H9 (cell line): ENCODE measurements around the gene HEPHL1. TPM values are rescaled to one million over a fixed set of nuclear protein-coding genes. Genes with fewer than 3 reads are reported as not detected.

Experiments
- DNase-seq: peaks from one replicate; pipeline ENCODE4 v3.0.0-alpha.2; 2017
- H2AFZ ChIP-seq: one replicate; pipeline ENCODE4 v1.6.1; 2013; ENCODE audit warnings: mild to moderate bottlenecking, low read length, control low read depth, moderate library complexity
- H2AK5ac ChIP-seq: 2 replicates; pipeline ENCODE4 v1.6.1; 2013; ENCODE audit warnings: low read length, control low read depth, mixed read lengths; ENCODE audit not compliant: insufficient read length
- H2BK120ac ChIP-seq: one replicate; pipeline ENCODE4 v1.6.1; 2013; ENCODE audit warnings: low read depth, mild to moderate bottlenecking, low read length, control low read depth, inconsistent platforms; ENCODE audit not compliant: poor library complexity, severe bottlenecking
- H2BK12ac ChIP-seq: 2 replicates; pipeline ENCODE4 v1.6.1; 2013; ENCODE audit warnings: low read length, control low read depth, mixed read lengths, low read depth; ENCODE audit not compliant: insufficient read length
- H2BK15ac ChIP-seq: 2 replicates; pipeline ENCODE4 v1.6.1; 2013; ENCODE audit warnings: low read depth, low read length, control low read depth
- H2BK20ac ChIP-seq: one replicate; pipeline ENCODE4 v1.6.1; 2013; ENCODE audit warnings: low read depth, mild to moderate bottlenecking, low read length, control low read depth, inconsistent platforms; ENCODE audit not compliant: poor library complexity, severe bottlenecking
- H2BK5ac ChIP-seq: 2 replicates; pipeline ENCODE4 v1.6.1; 2013; ENCODE audit warnings: low read length, control low read depth, mixed read lengths; ENCODE audit not compliant: insufficient read length
- H3K14ac ChIP-seq: 2 replicates; pipeline ENCODE4 v1.6.1; 2013; ENCODE audit warnings: low read length, control low read depth; ENCODE audit not compliant: insufficient read depth
- H3K18ac ChIP-seq: 2 replicates; pipeline ENCODE4 v1.6.1; 2013; ENCODE audit warnings: low read depth, mild to moderate bottlenecking, mixed read lengths, low read length, control low read depth; ENCODE audit not compliant: insufficient read length
- H3K23ac ChIP-seq: 2 replicates; pipeline ENCODE4 v1.6.1; 2013; ENCODE audit warnings: low read length, control low read depth, mixed read lengths, low read depth; ENCODE audit not compliant: insufficient read length
- H3K23me2 ChIP-seq: 2 replicates; pipeline ENCODE4 v1.6.1; 2013; ENCODE audit warnings: low read depth, mild to moderate bottlenecking, mixed read lengths, low read length, control low read depth; ENCODE audit not compliant: insufficient read length, poor library complexity, severe bottlenecking
- H3K27ac ChIP-seq: 2 replicates; pipeline ENCODE4 v1.5.1; 2013; ENCODE audit warnings: low read length, control low read depth, mixed read lengths, low read depth; ENCODE audit not compliant: insufficient read length
- H3K27me3 ChIP-seq: 2 replicates; pipeline ENCODE4 v1.6.1; 2013; ENCODE audit warnings: low read length, control low read depth, inconsistent platforms; ENCODE audit not compliant: insufficient read depth
- H3K4ac ChIP-seq: 2 replicates; pipeline ENCODE4 v1.6.1; 2013; ENCODE audit warnings: low read depth, mild to moderate bottlenecking, control low read depth, inconsistent platforms, low read length, moderate library complexity
- H3K4me1 ChIP-seq: 2 replicates; pipeline ENCODE4 v1.6.1; 2013; ENCODE audit warnings: low read length, control low read depth, inconsistent platforms; ENCODE audit not compliant: insufficient read depth
- H3K4me2 ChIP-seq: 2 replicates; pipeline ENCODE4 v1.6.1; 2013; ENCODE audit warnings: low read length, control low read depth, mixed read lengths; ENCODE audit not compliant: insufficient read length, insufficient read depth
- H3K56ac ChIP-seq: 2 replicates; pipeline ENCODE4 v1.6.1; 2013; ENCODE audit warnings: low read depth, mild to moderate bottlenecking, mixed read lengths, low read length, control low read depth; ENCODE audit not compliant: insufficient read length
- H3K79me1 ChIP-seq: 2 replicates; pipeline ENCODE4 v1.6.1; 2013; ENCODE audit warnings: low read depth, mild to moderate bottlenecking, moderate library complexity, low read length, control low read depth, inconsistent platforms; ENCODE audit not compliant: insufficient read depth, poor library complexity, severe bottlenecking
- H3K79me2 ChIP-seq: 2 replicates; pipeline ENCODE4 v1.6.1; 2013; ENCODE audit warnings: low read length, control low read depth, inconsistent platforms; ENCODE audit not compliant: insufficient read depth
- H3K9ac ChIP-seq: 2 replicates; pipeline ENCODE4 v1.6.1; 2013; ENCODE audit warnings: low read length, control low read depth, mixed read lengths; ENCODE audit not compliant: insufficient read length; ENCODE audit errors: extremely low read depth
- H3K9me3 ChIP-seq: one replicate; pipeline ENCODE4 v1.6.1; 2013; ENCODE audit warnings: low read depth, low read length, inconsistent platforms; ENCODE audit not compliant: control insufficient read depth
- H3T11ph ChIP-seq: one replicate; pipeline ENCODE4 v1.6.1; 2013; ENCODE audit warnings: mild to moderate bottlenecking, low read length, control low read depth, inconsistent platforms
- H4K20me1 ChIP-seq: one replicate; pipeline ENCODE4 v1.6.1; 2013; ENCODE audit not compliant: control insufficient read depth, insufficient read length, insufficient read depth
- H4K5ac ChIP-seq: 2 replicates; pipeline ENCODE4 v1.6.1; 2013; ENCODE audit warnings: low read depth, mild to moderate bottlenecking, mixed read lengths, low read length, control low read depth; ENCODE audit not compliant: insufficient read length
- H4K8ac ChIP-seq: replicated peaks from 2 replicates; pipeline ENCODE4 v1.6.1; 2013; ENCODE audit warnings: low read length, control low read depth, mixed read lengths, low read depth; ENCODE audit not compliant: insufficient read length
- H4K91ac ChIP-seq: 2 replicates; pipeline ENCODE4 v1.6.1; 2013; ENCODE audit warnings: low read depth, mild to moderate bottlenecking, moderate library complexity, mixed read lengths, low read length, control low read depth; ENCODE audit not compliant: insufficient read length
- H3K27ac Mint-ChIP-seq, 3 experiments: 2 replicates in 2 of 3; 3 replicates in 1 of 3; pipeline ENCODE4 v1.8.0; 2020 to 2021; ENCODE audit warnings: mixed read lengths in 3 of 3, mild to moderate bottlenecking in 1 of 3, moderate library complexity in 1 of 3
- H3K27me3 Mint-ChIP-seq: 2 replicates; pipeline ENCODE4 v1.8.0; 2021; ENCODE audit warnings: low read depth, mild to moderate bottlenecking, moderate library complexity, mixed read lengths
- H3K36me3 Mint-ChIP-seq, 3 experiments: 2 replicates in 2 of 3; 3 replicates in 1 of 3; pipeline ENCODE4 v1.8.0; 2020 to 2021; ENCODE audit warnings: low read depth in 3 of 3, mixed read lengths in 3 of 3; ENCODE audit not compliant: insufficient read depth in 1 of 3
- H3K4me1 Mint-ChIP-seq, 2 experiments: 2 replicates each; pipeline ENCODE4 v1.8.0; 2020; ENCODE audit warnings: mixed read lengths in 2 of 2
- H3K4me3 Mint-ChIP-seq, 2 experiments: 2 replicates in 1 of 2; 3 replicates in 1 of 2; pipeline ENCODE4 v1.8.0; 2020 to 2021; ENCODE audit warnings: mild to moderate bottlenecking in 2 of 2, mixed read lengths in 2 of 2, moderate library complexity in 1 of 2
- H3K9me3 Mint-ChIP-seq, 2 experiments: 2 replicates in 1 of 2; 3 replicates in 1 of 2; pipeline ENCODE4 v1.8.0; 2020; ENCODE audit warnings: mild to moderate bottlenecking in 2 of 2, mixed read lengths in 2 of 2, moderate library complexity in 1 of 2
- CTCF ChIP-seq: fragments of 200-600 bp; sonication (generic); conservative IDR thresholded peaks from 3 replicates; pipeline ENCODE4 v1.8.0; 2021; ENCODE audit warnings: antibody characterized with exemption, mild to moderate bottlenecking
- WGBS: extraction: QIAGEN DNeasy Blood & Tissue Kit; methylation state at CpG from one replicate; pipeline ENCODE4 v1.1.7; 2013; ENCODE audit warnings: missing lambda C conversion rate, low lambda C conversion rate, mixed read lengths; ENCODE audit not compliant: insufficient read length; ENCODE audit errors: extremely low coverage; 5-methylcytosine and 5-hydroxymethylcytosine counted together
- total RNA-seq: library from RNA; stranded (reverse); gene quantifications from 2 replicates; pipeline ENCODE4 v1.2.1, GENCODE V29; 2021

Gene HEPHL1
- total RNA-seq, 1 experiment from 2014 or later = not detected

DNA sequence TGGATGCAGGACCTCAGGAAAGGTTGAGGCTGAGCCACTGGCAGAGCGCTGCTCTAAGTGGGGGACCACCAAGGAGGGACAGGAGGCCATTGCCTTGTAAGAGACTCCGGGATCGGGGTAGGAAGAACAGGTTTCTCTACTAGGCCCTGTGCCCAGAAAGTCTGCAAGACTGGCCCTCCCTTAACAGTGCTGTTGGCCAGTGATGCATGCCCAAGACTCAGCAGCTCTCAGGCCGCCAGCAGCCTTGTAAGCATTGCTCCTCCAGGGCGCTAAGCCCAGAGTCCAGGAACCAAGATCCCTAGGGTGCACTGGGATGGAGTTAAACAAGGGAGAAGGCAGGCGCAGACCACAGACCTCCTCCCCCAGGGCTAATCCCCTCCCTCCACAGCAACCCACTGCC, 68.2 kb downstream of the HEPHL1 start:
- Histone ChIP-seq H3K18ac (no peak overlapping the region), H3K4me1 (no peaks in the 10 kb centered on the region; the same call in 1 of the 2 replicates), H2BK5ac (no peak overlapping the region), H4K20me1 (no peaks in the 10 kb centered on the region), H2BK120ac (no peak overlapping the region), H2BK15ac (no peak overlapping the region), H3K79me2 (no peaks in the 10 kb centered on the region), H3K27me3 (no peaks in the 10 kb centered on the region), H3K23ac (no peak overlapping the region), H3K4ac (no peak overlapping the region), H2AFZ (no peak overlapping the region), H3K9ac (no peak overlapping the region), H3T11ph (no peak overlapping the region), H3K14ac (no peak overlapping the region), H4K91ac (no peak overlapping the region), H2BK12ac (no peak overlapping the region), H3K79me1 (no peaks in the 10 kb centered on the region), H3K27ac (no peak overlapping the region), H2AK5ac (no peak overlapping the region), H4K5ac (no peak overlapping the region), H3K56ac (no peak overlapping the region), H3K23me2 (no peaks in the 10 kb centered on the region), H2BK20ac (no peak overlapping the region), H3K4me2 (no peak overlapping the region), H3K9me3 (no peaks in the 10 kb centered on the region), H4K8ac (no peak overlapping the region)
- H3K4me1 Mint-ChIP-seq = peaks cover 3 to 4% of the 10 kb centered on the region in 2 experiments; a peak in 1 of 4 replicates
- no peaks in the 10 kb centered on the region; a peak in 1 of 5 replicates for H3K9me3 Mint-ChIP-seq
- no peak for DNase-seq
- H3K4me3 Mint-ChIP-seq = no peak overlapping the region; a peak in 1 of 5 replicates
- peaks cover 2% of the 10 kb centered on the region for H3K27me3 Mint-ChIP-seq
- H3K36me3 Mint-ChIP-seq = no peaks in the 10 kb centered on the region
- TF ChIP-seq CTCF = no peak
- WGBS = no CpG with 5 or more reads among the region's 6 CpGs
- H3K27ac Mint-ChIP-seq = peak overlapping the region in 1 of 3 experiments; percentile 57; a peak in 1 of 7 replicates
